ENCODE data around the gene ZNF616.
"Not testable (repeated sequence)": the region's sequence is repeated elsewhere in the genome, so short reads cannot be mapped to it uniquely, and the experiment has no call there.

The ZNF616 gene

GRCh38 chr19:52102782-52103181 is 37.0 kb downstream of the ZNF616 start:
- DNase-seq, result no peak

DNA sequence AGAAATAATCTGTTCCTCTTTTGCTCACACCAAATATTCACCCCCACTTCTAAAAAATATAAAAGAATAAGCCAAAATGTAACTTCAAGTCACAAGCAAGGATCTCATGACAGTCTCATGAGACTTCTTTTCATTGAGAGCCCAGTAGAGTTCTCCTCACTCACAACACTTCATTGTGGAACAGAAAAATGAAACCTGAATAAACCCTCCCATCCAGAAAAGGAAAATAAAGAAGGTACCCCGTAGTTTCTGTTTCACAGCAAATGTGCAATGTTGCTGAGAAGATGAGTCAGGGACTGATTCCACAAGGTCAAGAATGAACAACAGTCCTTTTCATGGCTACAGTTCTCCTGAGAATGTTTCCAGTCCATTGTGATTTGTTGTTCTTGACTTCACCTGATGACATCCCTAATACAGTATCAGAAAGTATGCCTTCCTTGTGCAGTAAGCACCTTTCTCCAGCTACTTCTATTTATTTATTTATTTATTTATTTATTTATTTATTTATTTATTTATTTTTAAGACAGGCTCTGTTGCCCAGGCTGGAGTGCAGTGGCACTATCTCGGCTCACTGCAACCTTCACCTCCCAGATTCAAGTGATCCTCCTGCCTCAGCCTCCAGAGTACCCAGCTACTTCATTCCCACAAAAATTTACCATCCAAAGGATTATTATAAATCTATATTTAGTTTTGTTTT is 37.7 kb downstream of the ZNF616 start:
- no peak for DNase-seq

- no peak for DNase-seq
Observed at GRCh38 chr19:52099497-52100138, 40.1 kb downstream of the ZNF616 start.

DNA sequence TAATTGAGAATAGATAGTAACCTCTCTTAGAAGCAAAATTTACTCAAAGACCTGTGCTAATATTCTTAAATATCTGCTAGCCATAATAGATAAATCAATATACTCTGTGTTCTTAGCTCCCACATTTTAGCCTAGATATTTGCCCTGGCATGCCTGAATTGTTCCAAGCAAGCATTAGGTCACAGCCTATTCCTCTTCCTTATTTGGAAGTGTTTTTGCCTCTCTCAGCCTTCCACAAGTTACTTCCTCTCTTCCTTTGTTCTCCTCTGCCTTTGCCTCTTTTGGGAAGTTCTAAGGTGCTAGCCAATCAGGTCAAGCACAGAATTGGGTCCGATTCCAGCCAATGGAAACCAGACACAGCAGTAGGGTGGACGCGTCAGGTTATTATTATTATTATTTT is 43.3 kb downstream of the ZNF616 start:
- not testable (repeated sequence) for DNase-seq

GRCh38 chr19:52095172-52096014 is 44.3 kb downstream of the ZNF616 start, which contains the start of gene ZNF841:
Gene ZNF841 (minus strand): TSS chr19:52095765. CDS start chr19:52084801, 10,964 bp downstream.
- peak; percentile 79 to 85 for DNase-seq

DNA sequence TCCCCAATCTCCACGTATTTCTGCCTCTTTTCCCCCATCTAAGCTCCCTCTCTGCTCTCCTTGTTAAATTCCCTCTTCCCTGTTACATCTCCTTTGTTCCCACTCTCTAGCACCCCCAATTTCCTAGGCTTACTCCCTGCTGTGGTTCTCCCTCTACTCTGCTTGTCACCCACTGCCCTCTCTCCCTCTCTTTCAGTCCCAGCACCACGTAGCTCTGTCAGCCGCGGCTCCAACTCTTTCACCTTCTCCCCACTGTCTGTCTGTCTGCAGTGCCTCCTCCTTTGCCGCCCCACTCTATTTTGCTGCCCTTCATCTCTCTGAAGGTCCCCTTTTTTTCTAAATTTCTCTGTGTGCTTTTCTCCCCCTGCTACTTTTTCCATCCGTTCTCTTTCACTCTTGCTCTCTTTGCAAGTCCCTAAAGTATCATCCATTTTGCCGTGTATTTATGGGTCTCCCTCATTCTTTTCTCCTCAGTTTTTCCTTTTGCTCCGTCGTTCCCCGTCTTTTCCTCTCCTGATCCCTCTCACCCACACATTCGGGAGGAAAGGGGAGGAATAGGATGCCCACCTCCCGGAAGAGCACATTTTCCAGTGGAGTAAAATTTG is 45.1 kb downstream of the ZNF616 start:
- no peak for DNase-seq

GRCh38 chr19:52086481-52086880 is 53.3 kb downstream of the ZNF616 start:
- DNase-seq, result no peak

DNA sequence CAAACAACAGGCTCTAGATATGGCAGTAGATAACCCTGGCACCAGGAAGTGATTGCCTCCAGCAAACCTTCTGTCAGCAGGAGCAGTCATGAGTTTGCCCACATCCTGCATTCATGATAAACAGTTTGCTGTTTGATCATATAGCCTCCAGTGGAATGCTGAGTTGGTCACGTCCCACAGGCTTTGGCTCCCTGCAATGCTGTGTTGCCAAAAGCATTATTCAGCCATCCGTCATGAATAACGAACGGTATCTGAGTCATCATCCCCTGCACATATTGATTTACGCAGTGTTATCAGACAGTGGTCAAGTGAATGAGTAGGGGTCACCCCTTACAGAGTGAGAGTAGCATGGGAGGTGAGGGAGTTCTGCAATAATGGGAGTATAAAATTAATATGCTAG is 69.2 kb downstream of the ZNF616 start:
- no peak for DNase-seq

GRCh38 chr19:52069653-52070052 is 70.1 kb downstream of the ZNF616 start:
- no peak for DNase-seq

GRCh38 chr19:52066258-52066863 is 73.4 kb downstream of the ZNF616 start:
- DNase-seq, result no peak

DNA sequence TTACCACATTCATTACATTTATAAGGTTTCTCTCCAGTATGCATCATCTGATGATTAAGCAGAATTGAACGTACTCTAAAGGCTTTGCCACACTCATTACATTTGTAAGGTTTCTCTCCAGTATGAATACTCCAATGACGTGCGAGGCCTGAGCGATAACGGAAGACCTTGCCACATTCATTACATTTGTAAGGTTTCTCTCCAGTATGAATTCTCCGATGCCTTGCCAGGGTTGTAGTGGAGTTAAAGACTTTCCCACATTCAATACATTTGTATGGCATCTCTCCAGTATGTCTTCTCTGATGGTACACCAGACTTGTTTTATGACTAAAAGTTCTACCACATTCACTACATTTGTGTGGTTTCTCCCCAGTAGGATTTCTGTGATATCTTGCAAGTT is 74.3 kb downstream of the ZNF616 start:
- no peak for DNase-seq

All from activated CD4-positive, alpha-beta T cell treated with anti-CD3 and anti-CD28 coated beads for 4 hours (primary cell).